Pancreas (tissue), 10 donors: ENCODE measurements around the gene EIF1AX. TPM values are rescaled to one million over a fixed set of nuclear protein-coding genes. Genes with fewer than 3 reads are reported as not detected.

Experiments used
- ATAC-seq, 4 donors: fragments of 200-7000 bp; cut with Tn5 transposase; one replicate each; pipeline versions ENCODE4 v1.8.0 to v1.9.1; 2020; ENCODE audit warnings: mild to moderate bottlenecking in 4 of 4, moderate library complexity in 4 of 4
- DNase-seq, 6 donors: peaks; one replicate each; pipeline ENCODE4 v3.0.0-alpha.2; 2020
- FAIRE-seq: peaks from 2 replicates; lab custom pipeline; 2012; peaks lifted over from hg19 to GRCh38; lab: Jason Lieb, UNC
- H3K27ac ChIP-seq, 4 donors: fragments of 200-600 bp; sonication (generic); 1 replicate in 3 of 4; 2 replicates in 1 of 4; pipeline versions ENCODE4 v1.5.0 to v1.8.0; 2020
- H3K27me3 ChIP-seq, 4 donors: fragments of 200-600 bp; one replicate each; pipeline ENCODE4 v1.8.0; 2021
- H3K36me3 ChIP-seq, 3 donors: fragments of 200-600 bp; sonication (generic) in 1 of 3; one replicate each; pipeline versions ENCODE4 v1.5.0 to v1.8.0; 2020 to 2021
- H3K4me1 ChIP-seq, 3 donors: fragments of 200-600 bp; one replicate each; pipeline ENCODE4 v1.8.0; 2021
- H3K4me3 ChIP-seq, 4 donors: fragments of 200-600 bp; sonication (generic) in 2 of 4; one replicate each; pipeline versions ENCODE4 v1.5.0 to v1.8.0; 2020 to 2021
- H3K9me3 ChIP-seq, 4 donors: fragments of 200-600 bp; one replicate each; pipeline ENCODE4 v1.8.0; 2021
- CTCF ChIP-seq, 4 donors: fragments of 200-600 bp; sonication (generic) in 3 of 4; IDR thresholded peaks; one replicate each; pipeline versions ENCODE4 v1.5.0 to v1.8.0; 2021; ENCODE audit warnings: antibody characterized with exemption in 4 of 4
- WGBS, 2 donors: extraction: QIAGEN DNeasy Blood & Tissue Kit; methylation state at CpG; one replicate each; pipeline ENCODE4 v1.1.7; 2013; 5-methylcytosine and 5-hydroxymethylcytosine counted together
- intact Hi-C, 3 donors: fragments of 100-400 bp; cut with DNase I; formaldehyde crosslinking; loops; one replicate each; pipeline versions ENCODE4 v1.11.1 to v1.14.2; 2022
- polyA plus RNA-seq, 2 donors: library from polyadenylated mRNA; stranded (reverse); fragments of 200-250 nt; gene quantifications; one replicate each; pipeline ENCODE4 v1.2.3, GENCODE V29; 2013
- total RNA-seq, 6 donors: library from RNA; stranded (reverse); fragmentation: NEBNext Ultra II Directional in 4 of 6; extraction: Animal tissue kit (Norgen Biotek cat#: 25700) in 4 of 6; gene quantifications; one replicate each; pipeline versions ENCODE4 v1.2.1 to v1.2.4, GENCODE V29; 2021 to 2023
- donor health status: healthy with polysubstance abuse.
- donor health status: DM: no; HTN: no; CAD: no; lungs with moderate emphysema.
- donor health status: DM: no; HTN: no; CAD: no.
- donor health status: control.
- donor health status: control.
- donor health status: Bipolar disorder and iron deficiency.
- donor health status: DM: yes; HTN: yes; CAD: no.
- donor health status: DM: no; HTN: no; CAD: no.
- donor health status: DM: no; HTN: no; CAD: no.
- donor health status: DM: yes; HTN: yes; CAD: no.

The EIF1AX gene
- total and polyA plus RNA-seq, 8 donors: 12.4 to 76.7 (median 49.0) TPM

GRCh38 chrX:20118065-20118824 lies 23.4 kb downstream of the EIF1AX start:
- no peak for TF ChIP-seq CTCF (IDR thresholded peaks at IDR 0.05)
- Histone ChIP-seq H3K36me3 (no peaks in the 10 kb centered on the region), H3K4me3 (no peak overlapping the region), H3K27me3 (peaks cover 0 to 10% (median 0%) of the 10 kb centered on the region in 4 donors), H3K27ac (no peak overlapping the region), H3K9me3 (no peaks in the 10 kb centered on the region), H3K4me1 (peaks cover 0 to 11% (median 0%) of the 10 kb centered on the region in 3 donors)
- FAIRE-seq (peak; percentile 45), DNase-seq (peak in 3 of 6 donors; percentile 43 to 50 (median 44)), ATAC-seq (peak; percentile 82 to 92 (median 86))
- 12 to 19% methylated on average over 12 of the region's 12 CpGs for WGBS, 2 donors
- intact Hi-C loops: no loop called here

- WGBS, 2 donors: 14 to 41% methylated on average over 91 of the region's 91 CpGs
- TF ChIP-seq CTCF (IDR thresholded peaks at IDR 0.05): no peak
- Histone ChIP-seq H3K27me3 (peaks cover 0 to 10% (median 0%) of the 10 kb centered on the region in 4 donors), H3K4me3 (peak within 1 kb of the TSS in 2 of 4 donors; percentile 6 to 21), H3K9me3 (no peaks in the 10 kb centered on the region), H3K36me3 (no peaks in the 10 kb centered on the region), H3K4me1 (peaks cover 0 to 11% (median 0%) of the 10 kb centered on the region in 3 donors), H3K27ac (no peak within 1 kb of the TSS)
- ATAC-seq: peak in 2 of 4 donors; percentile 29 to 30
- intact Hi-C loops: no loop called here
- FAIRE-seq: no peak
- peak in 1 of 6 donors; percentile 60 for DNase-seq
Observed at GRCh38 chrX:20116577-20117240, 24.9 kb downstream of the EIF1AX start, which contains the start of gene MAP7D2. Gene MAP7D2, minus strand, starts transcription at chrX:20116907. Its CDS starts 28 bp downstream, at chrX:20116879.

GRCh38 chrX:20116087-20116576 lies 25.5 kb downstream of the EIF1AX start:
- no peaks in the 10 kb centered on the region for H3K9me3 ChIP-seq
- peak overlapping the region in 2 of 4 donors; percentile 6 to 21 for H3K4me3 ChIP-seq

GRCh38 chrX:20112022-20112774 lies 29.4 kb downstream of the EIF1AX start:
- intact Hi-C loops: no loop called here
- 93 to 94% methylated on average over 14 of the region's 14 CpGs for WGBS, 2 donors

More at GRCh38 chrX:20116087-20116576, 25.5 kb downstream of the EIF1AX start:
- DNase-seq (peak in 1 of 6 donors; percentile 72), ATAC-seq (peak in 1 of 4 donors; percentile 14), FAIRE-seq (no peak)
- H3K4me1 ChIP-seq: peaks cover 0 to 11% (median 0%) of the 10 kb centered on the region in 3 donors
- H3K27me3 ChIP-seq: peaks cover 0 to 10% (median 0%) of the 10 kb centered on the region in 4 donors
- no peak for TF ChIP-seq CTCF (IDR thresholded peaks at IDR 0.05)
- H3K36me3 ChIP-seq: no peaks in the 10 kb centered on the region
- no peak overlapping the region for H3K27ac ChIP-seq
- 21 to 29% methylated on average over 41 to 46 of the region's 47 CpGs for WGBS, 2 donors
- intact Hi-C loops: no loop called here

More at GRCh38 chrX:20112022-20112774, 29.4 kb downstream of the EIF1AX start:
- Histone ChIP-seq H3K36me3 (no peaks in the 10 kb centered on the region), H3K27ac (no peak overlapping the region), H3K4me1 (no peaks in the 10 kb centered on the region), H3K9me3 (no peaks in the 10 kb centered on the region), H3K27me3 (peaks cover 0 to 8% (median 0%) of the 10 kb centered on the region in 4 donors), H3K4me3 (no peak overlapping the region)
- ATAC-seq (no peak), DNase-seq (no peak), FAIRE-seq (no peak)
- TF ChIP-seq CTCF (IDR thresholded peaks at IDR 0.05): no peak
